ENCODE results near the gene SSRP1. TPM values are rescaled to one million over a fixed set of nuclear protein-coding genes. Genes with fewer than 3 reads are reported as not detected.

Gene SSRP1
- total RNA-seq, 1 experiment from 2014 or later: 399 TPM

DNA sequence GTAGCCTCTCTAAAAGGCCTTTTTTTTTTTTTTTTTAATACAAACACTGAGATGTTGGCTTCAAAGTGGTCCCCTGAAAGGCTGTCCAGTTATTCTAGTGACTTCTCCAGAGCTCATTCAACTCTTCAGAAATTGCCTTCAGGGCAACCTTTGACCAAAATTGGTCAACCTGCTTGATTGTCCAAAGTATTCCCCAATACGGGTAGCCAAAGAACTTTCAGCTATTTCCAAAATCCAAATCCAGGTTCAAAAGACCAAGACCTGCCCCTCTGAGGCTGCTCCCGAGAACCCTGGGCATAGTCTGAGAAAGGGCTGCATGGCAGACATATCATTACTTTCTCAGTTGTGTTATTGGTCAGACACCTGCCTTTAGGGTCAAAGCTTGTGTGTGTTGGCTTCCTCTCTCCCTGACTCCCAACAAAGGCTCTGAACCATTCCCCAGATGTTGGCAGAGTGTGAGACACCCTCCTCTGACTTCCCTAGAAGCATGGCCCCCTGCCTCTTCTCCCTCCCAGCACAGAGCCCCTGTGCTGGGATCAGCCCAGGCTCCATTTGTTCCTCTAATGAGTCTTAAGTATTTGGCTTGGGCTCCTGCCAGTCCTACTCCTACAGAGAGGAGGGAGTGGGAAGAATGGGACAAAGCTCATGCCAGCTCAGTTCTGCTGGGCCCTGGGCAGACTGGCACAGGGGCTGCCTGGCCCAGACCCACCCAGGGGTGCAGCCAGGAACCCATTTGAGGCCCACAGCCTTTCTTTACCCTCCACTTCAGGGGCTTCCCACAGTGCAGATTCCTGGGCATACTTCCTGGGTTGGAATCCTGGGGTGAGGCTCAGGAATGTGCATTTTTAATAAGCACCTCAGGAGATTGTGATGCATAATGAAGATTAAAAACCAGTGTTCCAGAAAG, 41.2 kb downstream of the SSRP1 start:
- Histone ChIP-seq H3K4me3 (ENCODE audit: low read depth, low read length, poor library complexity, severe bottlenecking) (no peak overlapping the region), H3K27ac (ENCODE audit: low read depth, low read length, poor library complexity, severe bottlenecking) (peak overlapping the region; percentile 20), H3K27me3 (replicated peaks; ENCODE audit: insufficient read depth, low read depth, low read length, poor library complexity) (no peaks in the 10 kb centered on the region), H3K9me3 (ENCODE audit: low read depth, low read length, poor library complexity, severe bottlenecking) (peaks cover 6% of the 10 kb centered on the region), H3K4me1 (ENCODE audit: insufficient read depth, low read length, poor library complexity, severe bottlenecking) (peaks cover 16% of the 10 kb centered on the region), H3K36me3 (ENCODE audit: insufficient read depth, low read length, poor library complexity, severe bottlenecking) (peaks cover 17% of the 10 kb centered on the region)
- POLR2A ChIA-PET (ENCODE audit: low non-redundant PET): no interaction called here
- CTCF ChIA-PET: interaction anchor here (0.6 kb wide), 1 partner anchor 9 kb away, joined by 3 read pairs; no protein-coding TSS in a partner anchor
- intact Hi-C loops (cut with micrococcal nuclease; ENCODE audit: unreplicated experiment): no loop called here
- BruUV-seq (replicated peaks): no TSS peak
- TF ChIP-seq, protein P1, sequence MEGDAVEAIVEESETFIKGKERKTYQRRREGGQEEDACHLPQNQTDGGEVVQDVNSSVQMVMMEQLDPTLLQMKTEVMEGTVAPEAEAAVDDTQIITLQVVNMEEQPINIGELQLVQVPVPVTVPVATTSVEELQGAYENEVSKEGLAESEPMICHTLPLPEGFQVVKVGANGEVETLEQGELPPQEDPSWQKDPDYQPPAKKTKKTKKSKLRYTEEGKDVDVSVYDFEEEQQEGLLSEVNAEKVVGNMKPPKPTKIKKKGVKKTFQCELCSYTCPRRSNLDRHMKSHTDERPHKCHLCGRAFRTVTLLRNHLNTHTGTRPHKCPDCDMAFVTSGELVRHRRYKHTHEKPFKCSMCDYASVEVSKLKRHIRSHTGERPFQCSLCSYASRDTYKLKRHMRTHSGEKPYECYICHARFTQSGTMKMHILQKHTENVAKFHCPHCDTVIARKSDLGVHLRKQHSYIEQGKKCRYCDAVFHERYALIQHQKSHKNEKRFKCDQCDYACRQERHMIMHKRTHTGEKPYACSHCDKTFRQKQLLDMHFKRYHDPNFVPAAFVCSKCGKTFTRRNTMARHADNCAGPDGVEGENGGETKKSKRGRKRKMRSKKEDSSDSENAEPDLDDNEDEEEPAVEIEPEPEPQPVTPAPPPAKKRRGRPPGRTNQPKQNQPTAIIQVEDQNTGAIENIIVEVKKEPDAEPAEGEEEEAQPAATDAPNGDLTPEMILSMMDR (conservative IDR thresholded peaks at IDR 0.05; ENCODE audit: low read depth, low read length): no peak
- TF ChIP-seq EZH2 (IDR thresholded peaks at IDR 0.05; ENCODE audit: borderline replicate concordance, low read depth, low read length, poor library complexity, severe bottlenecking): no peak
- DNase-seq (ENCODE audit: low spot score): peak; percentile 92

DNA sequence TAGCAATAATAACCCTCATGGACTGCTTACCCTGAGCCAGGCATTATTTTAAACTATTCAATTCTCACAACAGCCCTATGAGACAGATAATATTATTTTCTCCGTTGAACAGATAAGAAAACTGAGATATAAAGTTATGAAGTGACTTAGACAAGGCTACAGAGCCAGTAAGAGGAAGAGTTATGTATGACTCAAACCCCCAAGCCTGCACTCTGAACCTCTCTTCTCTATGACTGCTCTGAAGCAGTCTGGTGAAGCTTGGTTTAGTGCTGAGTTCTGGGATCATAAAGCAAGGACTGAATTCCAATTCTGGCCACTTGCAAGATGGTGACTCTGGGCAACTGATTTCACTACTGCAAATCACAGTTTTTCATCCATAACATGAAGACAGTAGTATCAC, 45.4 kb downstream of the SSRP1 start:
- Histone ChIP-seq H3K4me1 (ENCODE audit: insufficient read depth, low read length, poor library complexity, severe bottlenecking) (peaks cover 22% of the 10 kb centered on the region), H3K9me3 (ENCODE audit: low read depth, low read length, poor library complexity, severe bottlenecking) (no peaks in the 10 kb centered on the region), H3K36me3 (ENCODE audit: insufficient read depth, low read length, poor library complexity, severe bottlenecking) (no peaks in the 10 kb centered on the region), H3K4me3 (ENCODE audit: low read depth, low read length, poor library complexity, severe bottlenecking) (no peak overlapping the region), H3K27me3 (replicated peaks; ENCODE audit: insufficient read depth, low read depth, low read length, poor library complexity) (no peaks in the 10 kb centered on the region), H3K27ac (ENCODE audit: low read depth, low read length, poor library complexity, severe bottlenecking) (no peak overlapping the region)
- ChIA-PET POLR2A (ENCODE audit: low non-redundant PET) (no interaction called here), CTCF (no interaction called here)
- no peak for DNase-seq (ENCODE audit: low spot score)
- no TSS peak for BruUV-seq (replicated peaks)
- TF ChIP-seq, protein P1 (conservative IDR thresholded peaks at IDR 0.05; ENCODE audit: low read depth, low read length): no peak
- TF ChIP-seq EZH2 (IDR thresholded peaks at IDR 0.05; ENCODE audit: borderline replicate concordance, low read depth, low read length, poor library complexity, severe bottlenecking): no peak
- intact Hi-C loops (cut with micrococcal nuclease; ENCODE audit: unreplicated experiment): no loop called here

DNA sequence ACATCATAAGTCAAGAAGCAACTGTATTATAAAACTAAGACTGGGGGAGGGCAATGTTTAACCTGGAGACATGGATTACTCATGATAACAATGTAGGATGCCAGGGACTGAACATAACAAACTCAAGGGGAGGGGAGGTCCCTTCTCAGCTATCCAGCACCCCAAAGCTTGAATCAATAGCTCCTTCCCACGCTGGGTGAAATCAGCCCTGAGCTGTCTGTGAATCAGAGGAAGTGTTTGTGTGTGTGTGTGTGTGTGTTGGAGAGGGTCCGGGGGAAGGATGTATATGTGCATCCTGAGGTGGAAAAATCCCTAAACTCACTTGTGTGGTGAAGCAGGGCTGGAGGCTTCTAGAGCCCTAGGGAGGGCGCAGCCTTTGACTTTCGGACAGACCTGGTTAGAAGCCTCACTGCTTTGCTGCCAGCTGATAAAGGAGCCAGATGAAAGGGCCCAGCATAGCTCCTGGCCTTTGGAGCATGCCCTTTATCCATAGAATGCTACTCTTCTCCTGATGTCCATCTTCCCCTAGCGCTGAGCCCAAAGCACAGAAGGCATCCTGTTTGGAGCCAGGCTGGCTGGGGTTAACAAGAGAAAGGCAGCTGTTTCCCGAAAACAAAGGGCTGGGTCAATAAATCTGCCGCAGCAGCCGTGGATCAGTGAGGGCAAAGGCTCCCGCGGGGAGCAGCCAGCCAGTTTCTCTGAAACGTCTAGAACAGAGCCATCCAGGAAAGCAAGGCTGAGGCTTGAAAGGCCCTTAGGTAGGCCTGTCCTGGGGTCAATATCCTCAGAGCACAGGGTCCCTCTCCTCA, 46.7 kb downstream of the SSRP1 start:
- intact Hi-C loops (cut with micrococcal nuclease; ENCODE audit: unreplicated experiment): no loop called here

More for the DNA sequence above, 46.7 kb downstream of the SSRP1 start:
- H3K36me3 ChIP-seq (ENCODE audit: insufficient read depth, low read length, poor library complexity, severe bottlenecking): no peaks in the 10 kb centered on the region
- ChIA-PET CTCF (no interaction called here), POLR2A (ENCODE audit: low non-redundant PET) (interaction anchor here (0.6 kb wide), 1 partner anchor 717 kb away, joined by 7 read pairs; no protein-coding TSS in a partner anchor)
- H3K27me3 ChIP-seq (replicated peaks; ENCODE audit: insufficient read depth, low read depth, low read length, poor library complexity): no peaks in the 10 kb centered on the region
- no peak for TF ChIP-seq EZH2 (IDR thresholded peaks at IDR 0.05; ENCODE audit: borderline replicate concordance, low read depth, low read length, poor library complexity, severe bottlenecking)
- H3K27ac ChIP-seq (ENCODE audit: low read depth, low read length, poor library complexity, severe bottlenecking): no peak overlapping the region
- no TSS peak for BruUV-seq (replicated peaks)
- peaks cover 14% of the 10 kb centered on the region for H3K4me1 ChIP-seq (ENCODE audit: insufficient read depth, low read length, poor library complexity, severe bottlenecking)
- H3K4me3 ChIP-seq (ENCODE audit: low read depth, low read length, poor library complexity, severe bottlenecking): no peak overlapping the region
- H3K9me3 ChIP-seq (ENCODE audit: low read depth, low read length, poor library complexity, severe bottlenecking): no peaks in the 10 kb centered on the region
- DNase-seq (ENCODE audit: low spot score): no peak

Data from A673 (cell line).